ENCODE data around the gene TTC7B.
"Not testable (repeated sequence)": the region's sequence is repeated elsewhere in the genome, so short reads cannot be mapped to it uniquely, and the experiment has no call there.

TTC7B gene

DNA sequence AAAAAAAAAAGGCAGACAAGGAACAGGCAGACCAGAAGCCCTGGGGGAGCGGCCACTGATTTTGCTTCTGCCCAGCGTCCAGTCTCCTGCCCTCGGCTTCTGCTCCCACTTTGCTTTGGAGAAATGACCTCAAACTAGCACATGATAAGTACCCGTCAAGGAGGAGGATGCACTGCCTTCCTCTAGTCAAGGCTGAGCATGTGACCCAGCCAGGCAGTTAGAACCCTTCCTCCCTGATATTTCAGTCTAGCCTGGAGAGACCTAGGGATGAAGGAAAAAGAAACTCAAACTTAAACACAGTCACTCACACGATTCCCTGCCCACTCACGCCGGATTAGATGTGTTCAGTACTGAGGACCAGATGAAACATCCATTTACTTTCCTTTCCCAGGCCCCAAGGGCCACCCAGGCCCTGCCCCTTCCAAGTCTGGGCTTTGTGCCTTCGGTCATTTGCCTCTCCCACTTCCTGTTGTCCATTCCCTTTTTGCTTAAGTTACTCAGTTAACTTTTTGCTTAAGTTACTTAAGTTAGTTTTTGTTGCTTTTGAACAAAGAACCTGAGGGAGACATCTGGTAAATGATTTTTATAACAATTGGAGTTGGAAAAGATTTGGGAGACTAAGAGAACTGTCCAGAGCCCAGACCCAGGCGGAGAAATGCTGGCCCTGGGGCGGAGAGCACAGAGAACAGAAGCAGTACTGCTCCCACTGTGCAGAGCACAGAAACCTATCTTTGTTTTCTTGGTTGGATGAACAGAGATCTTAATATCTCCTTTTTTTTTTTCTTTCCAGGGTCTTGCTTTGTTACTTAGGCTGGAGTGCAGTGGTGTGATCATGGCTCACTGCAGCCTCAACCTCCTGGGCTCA lies 23.0 kb upstream of the TTC7B start:
- TF ChIP-seq, protein P1, sequence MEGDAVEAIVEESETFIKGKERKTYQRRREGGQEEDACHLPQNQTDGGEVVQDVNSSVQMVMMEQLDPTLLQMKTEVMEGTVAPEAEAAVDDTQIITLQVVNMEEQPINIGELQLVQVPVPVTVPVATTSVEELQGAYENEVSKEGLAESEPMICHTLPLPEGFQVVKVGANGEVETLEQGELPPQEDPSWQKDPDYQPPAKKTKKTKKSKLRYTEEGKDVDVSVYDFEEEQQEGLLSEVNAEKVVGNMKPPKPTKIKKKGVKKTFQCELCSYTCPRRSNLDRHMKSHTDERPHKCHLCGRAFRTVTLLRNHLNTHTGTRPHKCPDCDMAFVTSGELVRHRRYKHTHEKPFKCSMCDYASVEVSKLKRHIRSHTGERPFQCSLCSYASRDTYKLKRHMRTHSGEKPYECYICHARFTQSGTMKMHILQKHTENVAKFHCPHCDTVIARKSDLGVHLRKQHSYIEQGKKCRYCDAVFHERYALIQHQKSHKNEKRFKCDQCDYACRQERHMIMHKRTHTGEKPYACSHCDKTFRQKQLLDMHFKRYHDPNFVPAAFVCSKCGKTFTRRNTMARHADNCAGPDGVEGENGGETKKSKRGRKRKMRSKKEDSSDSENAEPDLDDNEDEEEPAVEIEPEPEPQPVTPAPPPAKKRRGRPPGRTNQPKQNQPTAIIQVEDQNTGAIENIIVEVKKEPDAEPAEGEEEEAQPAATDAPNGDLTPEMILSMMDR (conservative IDR thresholded peaks at IDR 0.05) = no peak
- H3K27ac ChIP-seq = no peak overlapping the region

DNA sequence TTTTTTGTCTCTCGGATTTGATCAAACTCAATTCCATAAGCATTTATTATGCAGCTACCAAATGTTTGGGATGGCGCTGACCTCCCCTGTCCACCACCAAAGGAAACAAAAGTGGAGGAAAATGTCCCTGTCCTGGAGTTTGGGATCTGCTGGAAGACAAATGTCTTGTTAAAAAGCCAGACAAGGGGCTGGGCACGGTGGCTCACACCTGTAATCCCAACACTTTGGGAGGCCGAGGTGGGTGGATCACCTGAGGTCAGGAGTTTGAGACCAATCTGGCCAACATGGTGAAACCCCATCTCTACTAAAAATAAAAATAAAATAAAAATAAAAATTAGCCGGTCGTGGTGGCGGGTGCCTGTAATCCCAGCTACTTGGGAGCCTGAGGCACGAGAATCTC lies 22.3 kb upstream of the TTC7B start:
- H3K27ac ChIP-seq = not testable (repeated sequence)

DNA sequence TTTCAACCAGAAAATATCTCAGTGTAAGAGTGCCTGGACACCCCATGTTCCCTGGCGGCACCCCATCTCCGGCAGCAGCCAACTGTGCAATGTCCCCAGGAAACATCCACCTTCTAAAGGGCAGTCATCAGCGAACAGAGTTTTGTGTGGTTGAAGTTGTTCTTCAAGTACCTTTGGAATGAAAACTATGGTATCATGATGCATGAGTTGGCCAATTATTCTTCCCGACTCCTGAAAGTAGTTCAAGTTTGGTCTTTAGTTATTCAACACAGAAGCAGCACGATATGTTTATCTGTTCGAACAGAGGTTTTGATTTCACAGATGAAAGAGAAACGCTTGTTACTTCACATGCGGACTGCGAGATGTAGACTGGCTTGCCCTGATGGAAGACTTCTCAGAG lies 21.1 kb upstream of the TTC7B start:
- TF ChIP-seq, protein P1 (conservative IDR thresholded peaks at IDR 0.05) = no peak
- no peak overlapping the region for H3K27ac ChIP-seq

DNA sequence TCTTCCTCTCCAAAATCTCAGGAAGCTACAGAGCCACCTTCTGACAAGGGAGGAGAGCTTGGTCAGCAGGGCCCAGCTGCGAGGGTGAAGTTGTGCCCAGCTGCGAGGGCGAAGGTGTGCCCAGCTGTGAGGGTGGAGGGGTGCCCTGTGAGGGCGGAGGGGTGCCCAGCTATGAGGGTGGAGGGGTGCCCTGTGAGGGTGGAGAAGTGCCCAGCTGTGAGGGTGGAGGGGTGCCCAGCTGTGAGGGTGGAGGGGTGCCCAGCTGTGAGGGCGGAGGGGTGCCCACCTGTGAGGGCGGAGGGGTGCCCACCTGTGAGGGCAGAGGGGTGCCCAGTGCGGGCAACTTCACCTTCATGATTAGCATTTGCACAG lies 20.4 kb upstream of the TTC7B start:
- TF ChIP-seq, protein P1 (conservative IDR thresholded peaks at IDR 0.05) = no peak
- H3K27ac ChIP-seq = no peak overlapping the region

DNA sequence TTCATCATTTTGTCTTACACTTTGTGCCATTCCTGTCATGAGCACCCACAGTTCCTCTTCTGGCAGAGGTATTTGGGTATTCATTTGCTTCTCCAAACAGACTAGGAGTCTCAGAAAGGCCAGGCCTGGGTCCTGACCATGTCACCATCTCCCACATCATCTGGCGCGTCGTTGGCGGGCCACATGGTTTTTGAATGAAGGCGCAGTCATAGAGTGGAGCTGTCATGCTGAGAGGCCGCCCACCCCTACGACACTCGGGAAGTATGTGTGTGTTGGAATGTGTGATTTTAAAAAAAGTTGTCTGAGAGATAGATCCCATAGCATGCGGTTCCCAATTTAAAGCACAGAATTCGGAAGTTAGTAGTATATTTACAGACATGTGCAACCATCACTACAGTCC lies 15.6 kb upstream of the TTC7B start:
- TF ChIP-seq, protein P1 (conservative IDR thresholded peaks at IDR 0.05) = no peak
- no peak overlapping the region for H3K27ac ChIP-seq

DNA sequence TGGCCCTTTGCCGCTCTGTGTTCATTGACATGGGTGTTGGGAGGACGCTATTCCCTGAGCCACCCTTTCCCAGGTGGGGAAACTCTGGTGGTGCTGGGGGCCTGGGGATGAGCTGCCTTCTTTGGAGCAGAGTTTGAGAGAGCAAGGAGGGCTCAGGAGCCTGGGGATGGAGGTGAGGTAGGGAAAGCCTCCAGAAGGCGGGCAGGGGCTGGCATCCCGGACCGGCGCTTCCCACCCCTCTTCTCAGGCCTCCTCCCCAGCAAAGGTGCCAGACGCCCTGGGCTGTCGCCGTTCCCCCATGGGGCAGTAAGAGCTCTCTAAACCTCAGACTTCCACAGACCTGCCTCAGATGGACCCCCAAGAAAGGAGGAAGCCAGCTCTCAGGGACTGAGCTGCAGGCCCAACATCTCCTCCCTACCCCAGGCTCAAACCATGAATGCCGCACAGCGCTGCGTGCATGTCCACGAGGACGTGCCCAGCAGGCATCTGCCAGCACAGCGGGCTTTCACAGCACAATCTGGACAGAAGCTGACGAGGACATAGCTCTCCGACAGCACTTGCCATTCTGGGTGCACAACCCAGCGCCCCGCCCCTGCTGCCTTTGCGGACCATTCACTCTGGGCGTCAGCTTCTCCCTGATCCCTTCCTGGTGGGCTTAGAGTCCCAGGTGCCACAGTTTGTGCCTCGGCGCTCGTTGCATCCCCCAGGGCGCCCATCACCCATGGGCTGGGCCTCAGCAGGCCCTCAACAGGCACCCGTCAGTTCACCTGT lies 14.9 kb upstream of the TTC7B start:
- TF ChIP-seq, protein P1 (conservative IDR thresholded peaks at IDR 0.05) = no peak
- H3K27ac ChIP-seq = no peak overlapping the region

DNA sequence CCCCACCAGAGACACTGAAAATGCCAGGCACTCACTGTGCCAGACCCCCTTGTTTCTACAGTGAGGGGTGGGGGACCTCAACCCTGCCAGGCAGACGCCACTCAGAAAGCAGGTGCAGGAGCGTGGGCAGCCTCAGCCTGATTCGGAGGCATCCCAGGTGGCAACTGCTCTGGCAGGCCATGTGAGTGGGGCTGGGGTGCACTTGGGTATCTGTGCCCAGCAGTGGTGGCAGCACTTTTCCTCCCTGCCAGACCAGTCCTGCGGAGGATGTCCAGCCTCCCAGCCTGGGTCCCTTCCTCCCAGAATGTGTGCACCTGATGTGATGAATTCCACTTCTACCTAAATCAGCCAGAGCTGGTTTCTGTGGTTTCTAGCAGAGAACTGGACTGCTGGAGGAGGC lies 13.4 kb upstream of the TTC7B start:
- TF ChIP-seq, protein P1 (conservative IDR thresholded peaks at IDR 0.05) = no peak
- H3K27ac ChIP-seq = no peak overlapping the region
